Measurements from ENCODE around the gene MBL2.

DNA sequence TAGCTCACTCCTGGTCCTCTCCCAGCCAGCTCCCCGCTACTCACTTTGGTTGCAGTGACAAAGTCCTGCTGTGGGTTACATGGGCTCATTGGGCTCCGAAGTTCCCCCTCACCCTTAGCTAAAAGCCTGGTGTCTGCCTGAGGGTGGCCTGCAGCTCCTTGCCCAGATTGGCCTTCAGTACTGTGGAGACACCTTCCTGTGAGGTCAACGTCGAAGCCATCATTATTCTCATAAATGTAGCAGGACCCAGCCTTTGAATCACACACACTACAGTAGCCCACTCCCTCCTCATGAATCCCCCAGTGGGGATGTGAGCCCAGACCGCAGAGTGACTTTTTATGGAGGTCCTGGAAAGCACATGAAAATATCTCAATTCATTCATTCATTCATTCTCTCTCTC is 10.5 kb downstream of the MBL2 start:
- TF ChIP-seq TAF1 (IDR thresholded peaks at IDR 0.05; ENCODE audit: low read depth, low read length), result no peak
- no peak for TF ChIP-seq POLR2AphosphoS5 (IDR thresholded peaks at IDR 0.05; ENCODE audit: low read depth, low read length)
- TF ChIP-seq POLR2A (IDR thresholded peaks at IDR 0.05; ENCODE audit: low read depth, low read length), result no peak

Measured in GM12891 (cell line).